Left kidney (tissue), 2 donors: Measurements from ENCODE around the gene NEAT1. TPM values are rescaled to one million over a fixed set of nuclear protein-coding genes. Genes with fewer than 3 reads are reported as not detected.

ENCODE experiments used
- DNase-seq: peaks from one replicate; pipeline ENCODE4 v3.0.0-alpha.2; 2013
- polyA plus RNA-seq: library from polyadenylated mRNA; unstranded; fragments of 120-200 nt; gene quantifications from one replicate; pipeline ENCODE4 v1.2.1, GENCODE V29; 2013; ENCODE audit not compliant: insufficient read length

Gene NEAT1
- polyA plus RNA-seq, 1 donor = 265 TPM

- DNase-seq = no peak
Measured at GRCh38 chr11:65432686-65433582, 10.3 kb downstream of the NEAT1 start.

GRCh38 chr11:65433657-65434056 is 11.1 kb downstream of the NEAT1 start:
- no peak for DNase-seq

GRCh38 chr11:65434057-65434666 is 11.6 kb downstream of the NEAT1 start:
- no peak for DNase-seq

GRCh38 chr11:65434667-65435410 is 12.2 kb downstream of the NEAT1 start:
- DNase-seq = no peak

GRCh38 chr11:65435411-65435931 is 12.9 kb downstream of the NEAT1 start:
- DNase-seq = no peak

GRCh38 chr11:65435981-65436411 is 13.4 kb downstream of the NEAT1 start:
- no peak for DNase-seq

GRCh38 chr11:65436412-65437032 is 13.9 kb downstream of the NEAT1 start:
- DNase-seq = no peak

- DNase-seq = no peak
Measured at GRCh38 chr11:65437436-65438227, 15.0 kb downstream of the NEAT1 start.

GRCh38 chr11:65438257-65439151 is 15.9 kb downstream of the NEAT1 start:
- no peak for DNase-seq

- DNase-seq = no peak
Measured at GRCh38 chr11:65439331-65440181, 17.0 kb downstream of the NEAT1 start.

GRCh38 chr11:65440831-65441499 is 18.4 kb downstream of the NEAT1 start:
- DNase-seq = no peak

GRCh38 chr11:65442842-65443331 is 20.3 kb downstream of the NEAT1 start:
- DNase-seq = no peak

- DNase-seq = no peak
Measured at GRCh38 chr11:65444314-65445051, 21.9 kb downstream of the NEAT1 start.

GRCh38 chr11:65445101-65445603 is 22.6 kb downstream of the NEAT1 start:
- DNase-seq = no peak

- no peak for DNase-seq
Measured at GRCh38 chr11:65445604-65446445, 23.2 kb downstream of the NEAT1 start.
